Loucy (cell line): ENCODE measurements around the gene CUL1.

Experiments used
- H2AFZ ChIP-seq: fragments of 200-600 bp; sonication (generic); 2 replicates; pipeline ENCODE4 v1.6.0; 2016; ENCODE audit warnings: antibody characterized with exemption, mild to moderate bottlenecking, low read length, moderate library complexity
- H3F3A ChIP-seq: fragments of 200-600 bp; 2 replicates; pipeline ENCODE4 v1.6.0; 2016; ENCODE audit warnings: antibody characterized with exemption, low read depth, mild to moderate bottlenecking
- H3K27me3 ChIP-seq: fragments of 200-600 bp; sonication (generic); 2 replicates; pipeline ENCODE4 v1.6.1; 2014; ENCODE audit warnings: low read length, mild to moderate bottlenecking; ENCODE audit not compliant: insufficient read depth, poor library complexity, severe bottlenecking
- H3K36me3 ChIP-seq: fragments of 200-600 bp; sonication (generic); 2 replicates; pipeline ENCODE4 v1.6.1; 2016; ENCODE audit warnings: low read length; ENCODE audit not compliant: insufficient read depth
- H3K4me1 ChIP-seq: fragments of 200-600 bp; sonication (generic); 2 replicates; pipeline ENCODE4 v1.5.1; 2014; ENCODE audit warnings: low read length, mild to moderate bottlenecking; ENCODE audit not compliant: insufficient read depth, poor library complexity, severe bottlenecking
- H3K4me2 ChIP-seq: fragments of 200-600 bp; sonication (generic); 2 replicates; pipeline ENCODE4 v1.6.0; 2014; ENCODE audit warnings: antibody characterized with exemption, low read length, low read depth, mild to moderate bottlenecking; ENCODE audit not compliant: poor library complexity, severe bottlenecking
- H3K4me3 ChIP-seq: fragments of 200-600 bp; sonication (generic); 2 replicates; pipeline ENCODE4 v1.5.1; 2014; ENCODE audit warnings: low read length, mild to moderate bottlenecking, mixed read lengths; ENCODE audit not compliant: poor library complexity, severe bottlenecking
- H3K79me2 ChIP-seq: fragments of 200-600 bp; sonication (generic); 2 replicates; pipeline ENCODE4 v1.6.1; 2014; ENCODE audit warnings: low read length; ENCODE audit not compliant: insufficient read depth
- H3K9ac ChIP-seq: fragments of 200-600 bp; sonication (generic); 2 replicates; pipeline ENCODE4 v1.6.0; 2014; ENCODE audit warnings: mild to moderate bottlenecking, low read depth, low read length, moderate library complexity; ENCODE audit not compliant: poor library complexity, severe bottlenecking
- H3K9me2 ChIP-seq: fragments of 200-600 bp; sonication (generic); replicated peaks from 2 replicates; pipeline ENCODE4 v1.6.1; 2016; ENCODE audit warnings: low read depth, low read length, mixed read lengths
- H3K9me3 ChIP-seq: fragments of 200-600 bp; sonication (generic); 2 replicates; pipeline ENCODE4 v1.6.1; 2014; ENCODE audit warnings: mild to moderate bottlenecking, antibody characterized with exemption, low read length, low read depth; ENCODE audit not compliant: insufficient read depth
- H4K20me1 ChIP-seq: fragments of 200-600 bp; sonication (generic); 2 replicates; pipeline ENCODE4 v1.6.0; 2014; ENCODE audit warnings: antibody characterized with exemption, low read length, mild to moderate bottlenecking; ENCODE audit not compliant: insufficient read depth, poor library complexity, severe bottlenecking
- CTCF ChIP-seq: fragments of 200-600 bp; sonication (generic); conservative IDR thresholded peaks from 2 replicates; pipeline ENCODE4 v1.5.1; 2014; ENCODE audit warnings: mild to moderate bottlenecking, antibody characterized with exemption, low read length
- EZH2phosphoT487 ChIP-seq: fragments of 200-600 bp; IDR thresholded peaks from 2 replicates; pipeline ENCODE4 v1.6.1; 2018; ENCODE audit warnings: antibody characterized with exemption, mild to moderate bottlenecking, moderate library complexity, borderline replicate concordance

CUL1 gene

GRCh38 chr7:148789220-148789619, 90.5 kb downstream of the CUL1 start:
- Histone ChIP-seq H3K4me3 (no peak overlapping the region), H3K79me2 (no peaks in the 10 kb centered on the region), H2AFZ (no peak overlapping the region), H3K4me1 (no peaks in the 10 kb centered on the region), H3K9ac (no peak overlapping the region), H3K36me3 (peaks cover 50% of the 10 kb centered on the region; the same call in 1 of the 2 replicates), H3K9me3 (no peaks in the 10 kb centered on the region), H3F3A (no peaks in the 10 kb centered on the region), H3K9me2 (no peaks in the 10 kb centered on the region), H3K4me2 (no peak overlapping the region), H3K27me3 (no peaks in the 10 kb centered on the region), H4K20me1 (no peaks in the 10 kb centered on the region)
- TF ChIP-seq EZH2phosphoT487 (no peak), CTCF (no peak)

DNA sequence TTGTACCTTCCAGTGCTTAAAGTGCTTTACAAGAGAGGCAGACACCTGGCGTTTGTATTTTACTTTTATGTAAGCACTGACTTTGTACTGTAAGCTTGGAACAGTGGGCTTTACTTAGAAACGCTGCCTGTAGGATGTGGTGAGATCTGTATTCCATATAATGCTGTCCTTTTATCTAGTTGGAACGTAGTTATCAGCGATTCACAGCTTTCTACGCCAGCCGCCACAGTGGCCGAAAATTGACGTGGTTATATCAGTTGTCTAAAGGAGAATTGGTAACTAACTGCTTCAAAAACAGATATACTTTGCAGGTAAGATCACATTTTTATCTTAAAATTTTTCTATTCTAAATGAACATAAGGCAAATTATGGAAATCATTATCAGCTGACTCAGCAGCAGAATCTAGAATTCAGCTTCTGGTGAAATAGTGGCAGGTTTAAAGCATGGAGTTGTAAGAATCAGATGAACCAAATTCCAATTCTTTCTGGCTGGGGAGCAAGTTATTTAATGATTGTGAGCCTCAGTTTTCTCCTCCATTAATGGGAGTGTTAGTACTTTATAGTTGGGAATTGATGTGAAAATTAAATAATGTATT, 91.5 kb downstream of the CUL1 start:
- Histone ChIP-seq H3K9me2 (no peaks in the 10 kb centered on the region), H3K4me3 (no peak overlapping the region), H3K4me2 (no peak overlapping the region), H2AFZ (no peak overlapping the region), H3F3A (no peaks in the 10 kb centered on the region), H3K27me3 (no peaks in the 10 kb centered on the region), H3K36me3 (peaks cover 53% of the 10 kb centered on the region; the same call in 1 of the 2 replicates), H3K4me1 (no peaks in the 10 kb centered on the region), H3K79me2 (no peaks in the 10 kb centered on the region), H3K9me3 (0 out of 2 replicates have a peak, but pooled peaks cover 4% of the 10 kb centered on the region), H4K20me1 (no peaks in the 10 kb centered on the region), H3K9ac (no peak overlapping the region)
- TF ChIP-seq CTCF: no peak
- TF ChIP-seq EZH2phosphoT487: no peak

DNA sequence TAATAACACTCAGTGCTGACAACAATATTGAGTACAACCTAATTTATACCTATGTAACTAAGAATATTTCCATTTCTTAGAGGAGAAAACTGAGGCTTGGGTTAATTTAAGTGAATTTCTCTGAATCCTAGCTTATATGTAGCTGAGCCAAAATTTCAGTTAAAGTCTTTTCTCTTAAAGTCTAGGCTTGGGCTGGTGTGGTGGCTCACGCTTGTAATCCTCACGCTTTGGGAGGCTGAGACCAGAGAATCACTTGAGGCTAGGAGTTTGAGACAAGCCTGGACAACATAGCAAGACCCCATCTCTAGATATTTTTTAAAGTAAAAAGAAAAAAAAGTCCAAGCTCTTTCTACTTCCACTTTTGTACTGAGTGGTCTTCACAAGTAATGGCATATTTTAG, 92.1 kb downstream of the CUL1 start:
- H4K20me1 ChIP-seq: no peaks in the 10 kb centered on the region
- peaks cover 53% of the 10 kb centered on the region; the same call in 1 of the 2 replicates for H3K36me3 ChIP-seq
- H3F3A ChIP-seq: no peaks in the 10 kb centered on the region

More for the DNA sequence above, 92.1 kb downstream of the CUL1 start:
- no peaks in the 10 kb centered on the region for H3K4me1 ChIP-seq
- no peak overlapping the region for H3K9ac ChIP-seq
- no peak overlapping the region for H3K4me2 ChIP-seq
- no peaks in the 10 kb centered on the region for H3K79me2 ChIP-seq
- no peak overlapping the region for H2AFZ ChIP-seq
- no peak for TF ChIP-seq CTCF
- TF ChIP-seq EZH2phosphoT487: no peak
- no peaks in the 10 kb centered on the region for H3K9me2 ChIP-seq
- H3K9me3 ChIP-seq: 0 out of 2 replicates have a peak, but pooled peaks cover 4% of the 10 kb centered on the region
- H3K27me3 ChIP-seq: no peaks in the 10 kb centered on the region
- no peak overlapping the region for H3K4me3 ChIP-seq
